Activated CD4-positive, alpha-beta T cell treated with anti-CD3 and anti-CD28 coated beads, Interleukin-2, amount 50 U/mL, for 4 hours (primary cell): Measurements from ENCODE around the gene SEC31A.

ENCODE experiments used
- DNase-seq, 2 experiments: peaks; one replicate each; pipeline ENCODE4 v3.0.0-alpha.2; 2020

SEC31A gene

GRCh38 chr4:82789025-82789776 lies 101.8 kb downstream of the SEC31A start:
- no peak for DNase-seq

- no peak for DNase-seq
Measured at GRCh38 chr4:82787342-82787741, 103.6 kb downstream of the SEC31A start.

GRCh38 chr4:82786828-82787227 lies 104.1 kb downstream of the SEC31A start:
- no peak for DNase-seq

GRCh38 chr4:82785611-82786400 lies 105.1 kb downstream of the SEC31A start:
- no peak for DNase-seq

- DNase-seq = no peak
Measured at GRCh38 chr4:82784681-82785610, 106.0 kb downstream of the SEC31A start.

- DNase-seq = no peak
Measured at GRCh38 chr4:82782626-82783345, 108.2 kb downstream of the SEC31A start.

- DNase-seq = no peak
Measured at GRCh38 chr4:82780752-82781231, 110.2 kb downstream of the SEC31A start.

- DNase-seq = no peak
Measured at GRCh38 chr4:82780170-82780751, 110.7 kb downstream of the SEC31A start.

GRCh38 chr4:82779032-82779431 lies 111.9 kb downstream of the SEC31A start:
- DNase-seq = no peak

- DNase-seq = no peak
Measured at GRCh38 chr4:82777857-82778525, 113.0 kb downstream of the SEC31A start.

GRCh38 chr4:82776925-82777542 lies 113.9 kb downstream of the SEC31A start:
- no peak for DNase-seq

GRCh38 chr4:82775243-82775642 lies 115.7 kb downstream of the SEC31A start:
- DNase-seq = no peak

- DNase-seq = no peak
Measured at GRCh38 chr4:82774711-82775171, 116.2 kb downstream of the SEC31A start.

GRCh38 chr4:82773057-82773456 lies 117.9 kb downstream of the SEC31A start:
- DNase-seq = no peak

GRCh38 chr4:82770607-82771006 lies 120.3 kb downstream of the SEC31A start:
- DNase-seq = no peak
